HG02973 (cell line): ENCODE measurements around the gene MYCBPAP.

Experiments used
- ATAC-seq: cut with Tn5 transposase; IDR thresholded peaks from one replicate; pipeline ENCODE4 v1.9.1; 2021; ENCODE audit warnings: moderate library complexity; ENCODE audit not compliant: unreplicated experiment

The MYCBPAP gene

DNA sequence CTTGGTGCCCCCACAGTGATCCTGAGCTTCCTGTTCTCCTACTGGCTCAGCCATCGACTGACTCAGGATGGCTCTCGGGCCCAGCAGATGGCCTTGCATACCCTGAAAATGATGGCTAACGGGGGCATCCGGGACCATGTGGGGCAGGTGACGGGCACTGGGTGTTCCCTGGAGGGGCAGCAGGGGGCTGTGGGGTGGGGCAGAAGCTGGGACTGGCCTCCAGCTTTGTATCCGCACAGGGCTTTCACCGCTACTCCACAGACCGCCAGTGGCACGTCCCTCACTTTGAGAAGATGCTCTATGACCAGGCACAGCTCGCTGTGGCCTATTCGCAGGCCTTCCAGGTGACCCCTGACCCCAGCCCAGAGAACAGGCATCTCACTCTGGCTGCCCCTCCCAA, 41.7 kb downstream of the MYCBPAP start:
- no peak for ATAC-seq

DNA sequence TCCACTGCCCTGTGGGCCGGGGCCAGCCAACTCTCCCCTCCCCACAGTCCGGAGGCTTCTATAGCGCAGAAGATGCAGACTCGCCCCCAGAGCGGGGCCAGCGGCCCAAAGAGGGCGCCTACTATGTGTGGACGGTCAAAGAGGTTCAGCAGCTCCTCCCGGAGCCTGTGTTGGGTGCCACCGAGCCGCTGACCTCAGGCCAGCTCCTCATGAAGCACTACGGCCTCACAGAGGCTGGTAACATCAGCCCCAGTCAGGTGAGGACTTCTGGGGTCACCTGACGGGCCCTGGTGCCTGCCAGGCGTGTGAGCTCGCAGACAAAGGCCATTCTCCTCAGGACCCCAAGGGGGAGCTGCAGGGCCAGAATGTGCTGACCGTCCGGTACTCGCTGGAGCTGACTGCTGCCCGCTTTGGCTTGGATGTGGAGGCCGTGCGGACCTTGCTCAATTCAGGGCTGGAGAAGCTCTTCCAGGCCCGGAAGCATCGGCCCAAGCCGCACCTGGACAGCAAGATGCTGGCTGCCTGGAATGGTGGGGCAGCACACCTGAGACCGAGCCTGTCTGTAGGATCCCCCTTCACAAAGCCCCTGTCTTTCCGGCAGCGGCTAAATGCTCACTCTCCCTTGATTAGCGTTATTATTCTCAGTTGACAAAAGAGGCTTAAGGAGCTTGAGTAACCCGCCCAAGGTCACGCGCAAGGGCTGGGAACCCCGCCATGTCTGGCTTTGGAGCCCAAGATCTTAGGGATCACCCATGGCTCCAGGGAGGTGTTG, 42.6 kb downstream of the MYCBPAP start:
- no peak for ATAC-seq

- ATAC-seq, result no peak
Measured at GRCh38 chr17:50551433-50551815, 43.2 kb downstream of the MYCBPAP start.

GRCh38 chr17:50551884-50552283, 43.6 kb downstream of the MYCBPAP start:
- no peak for ATAC-seq

- ATAC-seq, result no peak
Measured at GRCh38 chr17:50554201-50554600, 46.0 kb downstream of the MYCBPAP start.

DNA sequence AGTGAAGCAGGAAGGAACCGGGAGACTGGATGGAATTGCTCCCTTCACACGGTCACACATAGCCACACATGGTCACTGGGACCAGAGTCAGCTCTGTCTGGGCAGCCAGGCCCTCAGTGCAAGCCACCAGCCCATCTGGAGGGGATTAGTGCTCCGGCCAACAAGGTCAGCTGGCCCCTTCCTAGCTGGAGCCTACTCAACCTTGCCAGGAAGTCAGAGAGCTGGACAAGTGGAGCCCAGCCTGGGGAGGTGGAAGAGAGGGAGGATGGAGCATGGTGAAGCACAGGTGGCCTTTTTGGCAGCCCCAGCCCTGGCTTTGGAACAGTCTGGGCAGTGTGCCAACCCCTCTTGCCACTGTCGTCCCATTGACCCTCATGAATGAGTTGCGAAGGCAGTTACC, 48.6 kb downstream of the MYCBPAP start:
- ATAC-seq, result no peak

DNA sequence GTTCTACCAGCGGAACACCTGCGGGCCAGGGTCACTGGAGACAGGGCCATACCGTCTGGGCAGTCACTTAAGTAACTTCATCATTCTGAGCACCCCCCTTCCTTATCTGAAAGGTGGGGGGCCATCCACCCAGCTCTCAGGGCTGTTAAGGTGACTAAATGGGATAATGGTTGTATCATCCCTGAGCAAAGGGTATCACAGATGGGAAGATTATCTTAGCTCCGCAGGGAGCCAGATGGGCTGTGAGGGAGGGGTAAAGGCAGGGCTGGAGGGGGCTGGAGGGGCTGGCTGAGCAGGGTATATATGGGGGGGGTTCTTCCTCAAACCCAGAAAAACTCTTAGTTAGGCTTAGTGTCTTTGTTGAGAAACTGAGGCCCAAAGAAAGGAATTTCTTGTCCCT, 49.4 kb downstream of the MYCBPAP start:
- ATAC-seq, result no peak

GRCh38 chr17:50558091-50558490, 49.9 kb downstream of the MYCBPAP start:
- ATAC-seq, result no peak

- ATAC-seq, result no peak
Measured at GRCh38 chr17:50558581-50558940, 50.3 kb downstream of the MYCBPAP start.

GRCh38 chr17:50558941-50559614, 50.8 kb downstream of the MYCBPAP start:
- no peak for ATAC-seq

GRCh38 chr17:50559674-50560184, 51.5 kb downstream of the MYCBPAP start:
- ATAC-seq, result no peak

DNA sequence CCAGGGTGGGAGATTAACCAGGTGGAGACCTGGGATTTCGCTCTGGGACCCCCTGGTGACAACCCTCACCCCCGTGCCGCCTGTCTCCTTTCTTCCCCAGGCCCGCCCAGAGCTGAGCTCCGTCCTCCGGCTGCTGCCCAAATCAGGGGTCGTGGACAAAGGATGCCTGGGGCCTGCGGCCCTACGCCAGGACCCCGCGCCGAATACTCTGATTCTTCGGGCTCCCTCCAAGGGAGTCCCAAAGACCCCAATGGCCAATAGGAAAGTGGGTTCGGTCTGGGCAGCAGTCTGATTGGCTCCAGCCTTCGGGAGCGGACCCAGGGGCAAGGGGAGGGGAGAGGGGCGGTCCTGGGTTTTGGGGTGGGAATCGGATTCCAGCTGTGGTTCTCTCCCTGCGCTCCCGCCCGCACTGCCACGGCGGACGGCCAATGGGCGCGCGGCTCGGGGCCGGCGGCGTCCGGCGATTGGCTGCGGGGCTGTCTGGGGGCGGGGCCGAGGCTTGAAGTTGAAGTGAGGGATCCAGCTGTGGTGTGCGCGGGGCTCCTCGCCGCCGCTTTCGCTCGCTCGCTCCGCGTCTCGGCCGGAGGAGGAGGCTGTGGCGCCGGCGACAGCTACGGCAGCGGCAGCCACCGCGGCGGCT, 52.1 kb downstream of the MYCBPAP start, which contains the start of gene CACNA1G:
Gene CACNA1G, plus strand, starts transcription at position 531 of the 640 bp plus-strand sequence. CDS start 745 bp downstream, outside the sequence.
- peak; percentile 90 for ATAC-seq

- ATAC-seq, result no peak
Measured at GRCh38 chr17:50560931-50561745, 52.9 kb downstream of the MYCBPAP start.

- ATAC-seq, result no peak
Measured at GRCh38 chr17:50561746-50562141, 53.5 kb downstream of the MYCBPAP start.

- no peak for ATAC-seq
Measured at GRCh38 chr17:50562242-50563091, 54.2 kb downstream of the MYCBPAP start.

DNA sequence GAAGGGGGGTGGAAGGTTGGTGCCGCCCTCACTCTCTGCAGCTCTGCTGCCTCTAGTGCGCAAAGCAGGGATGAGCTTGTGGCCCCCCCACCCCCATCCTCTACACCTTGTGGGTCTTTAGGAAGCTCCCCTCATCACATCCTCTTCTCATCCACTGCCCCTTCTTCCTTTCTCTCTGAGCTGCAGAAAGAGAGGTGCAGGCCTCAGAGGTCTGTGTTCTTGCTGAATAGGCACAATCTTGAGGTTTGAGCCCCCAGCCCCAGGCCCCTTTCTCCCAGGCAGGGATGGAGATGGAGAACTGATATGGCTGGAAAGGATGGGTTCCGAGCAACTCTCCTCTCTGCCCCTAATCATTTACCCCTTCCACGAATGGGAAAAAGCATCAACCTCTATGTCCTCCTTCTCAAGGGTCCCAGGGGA, 54.9 kb downstream of the MYCBPAP start:
- ATAC-seq, result no peak

DNA sequence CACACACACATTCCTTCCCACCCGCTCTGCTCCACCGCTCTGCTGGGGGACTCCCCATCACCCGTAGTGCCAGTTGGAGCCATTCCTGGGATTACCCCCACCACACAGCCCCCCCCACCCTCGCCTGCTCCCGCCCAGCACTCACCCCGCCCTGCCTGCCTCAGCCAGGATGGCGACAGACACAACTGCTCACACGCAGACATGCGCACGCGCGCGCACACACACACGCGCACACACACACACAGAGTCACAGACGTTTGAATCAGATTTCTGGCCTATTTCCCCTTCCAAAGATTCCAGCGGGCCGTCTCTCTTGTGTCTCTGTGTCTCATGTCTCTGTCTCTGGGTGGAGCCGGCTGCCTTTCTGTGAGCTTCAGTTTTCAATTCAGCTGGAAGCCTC, 56.7 kb downstream of the MYCBPAP start:
- ATAC-seq, result no peak

DNA sequence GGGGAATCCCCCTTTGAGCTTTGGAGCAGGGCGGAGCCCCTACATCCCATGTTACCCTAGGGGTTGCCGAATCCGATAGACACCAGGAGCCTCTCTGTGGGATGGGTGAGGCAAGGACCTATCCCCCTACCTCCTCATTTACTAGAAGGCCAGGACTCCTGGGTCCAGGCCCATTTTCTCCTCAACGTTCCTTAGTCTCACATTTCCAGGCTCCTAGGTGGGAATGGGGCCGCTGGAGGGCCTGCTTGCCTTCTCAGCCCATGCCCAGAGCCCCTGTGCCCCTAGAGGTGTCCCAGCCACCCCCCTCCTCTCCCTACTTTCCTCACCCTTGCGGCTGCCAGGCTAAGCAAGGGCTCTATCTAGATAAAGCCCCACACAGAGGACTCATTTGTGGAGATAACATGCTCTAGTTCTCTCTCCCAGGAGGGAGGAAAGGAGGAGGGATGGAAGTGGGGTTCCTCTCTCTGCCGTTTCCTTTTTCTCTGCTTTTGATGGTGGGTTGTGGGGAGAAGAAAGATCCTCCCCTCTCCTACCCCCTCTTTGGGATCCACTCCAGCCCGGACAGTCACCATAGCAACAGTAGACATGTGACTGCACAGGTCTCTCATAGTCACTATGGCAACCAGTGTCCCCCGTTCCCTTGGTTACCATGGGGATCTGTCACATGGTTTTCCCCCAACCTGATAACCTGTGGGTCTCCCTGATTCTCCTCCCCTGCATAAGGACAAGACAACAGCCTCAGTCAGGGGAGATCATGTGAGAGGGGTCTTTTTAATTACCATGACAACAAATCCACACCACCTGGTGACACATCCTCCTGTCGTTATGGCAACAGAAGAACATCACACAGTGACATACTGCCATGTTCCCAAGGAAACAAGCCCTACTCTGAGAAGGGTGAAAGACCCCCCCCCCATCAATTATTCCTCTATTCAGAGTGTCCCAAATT, 57.4 kb downstream of the MYCBPAP start:
- no peak for ATAC-seq

DNA sequence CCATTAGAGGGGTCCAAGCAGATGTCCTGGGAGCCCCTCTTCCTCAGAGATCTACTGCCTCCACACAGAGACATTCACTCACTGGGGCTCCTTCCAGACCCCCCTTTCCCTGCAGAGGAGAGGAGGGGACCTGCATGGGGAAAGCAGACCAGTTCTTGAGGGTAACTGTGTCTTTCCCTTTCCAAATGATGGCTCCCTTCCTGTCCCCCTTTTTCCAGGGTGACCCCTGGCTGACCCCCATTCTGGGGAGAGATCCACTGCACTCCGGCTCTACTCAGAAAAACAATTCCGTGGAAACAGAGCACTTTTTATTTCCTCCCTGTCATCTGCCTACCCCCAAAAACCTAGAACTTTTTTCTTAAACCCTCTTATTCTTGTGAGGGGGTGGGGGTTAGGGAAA, 58.6 kb downstream of the MYCBPAP start:
- no peak for ATAC-seq
